Right kidney (tissue), 1 donor: Measurements from ENCODE around the gene ARHGEF16.
A peak's percentile ranks its signal among the peaks of the same experiment; 100 is the strongest.

Source experiments
- DNase-seq: peaks from one replicate; pipeline ENCODE4 v3.0.0-alpha.2; 2016

The ARHGEF16 gene

GRCh38 chr1:3519301-3519885, 64.9 kb downstream of the ARHGEF16 start:
- DNase-seq = no peak

- no peak for DNase-seq
These were observed 66.2 kb downstream of the ARHGEF16 start for GRCh38 chr1:3520419-3521378.

DNA sequence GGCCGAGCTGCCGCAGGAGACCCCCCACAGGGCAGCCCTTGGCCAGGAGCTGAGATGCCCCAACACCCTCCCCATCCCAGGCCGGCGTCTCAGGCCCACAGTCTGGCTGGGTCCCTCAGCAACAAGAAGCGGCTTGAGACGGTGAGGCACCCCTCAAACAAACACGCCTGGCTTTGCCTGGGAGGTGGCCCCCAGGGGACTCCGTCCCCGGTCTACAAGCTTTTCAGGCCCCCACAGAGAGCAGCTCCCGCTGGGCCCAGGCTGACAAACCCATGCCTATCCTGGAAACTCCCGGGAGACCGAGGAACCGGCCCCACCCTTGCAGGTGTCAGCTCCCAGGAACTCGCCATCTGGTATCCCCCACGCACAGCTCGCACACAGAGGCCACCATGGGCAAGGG, 67.0 kb downstream of the ARHGEF16 start:
- DNase-seq = no peak

GRCh38 chr1:3522112-3522511, 67.6 kb downstream of the ARHGEF16 start:
- DNase-seq = no peak

DNA sequence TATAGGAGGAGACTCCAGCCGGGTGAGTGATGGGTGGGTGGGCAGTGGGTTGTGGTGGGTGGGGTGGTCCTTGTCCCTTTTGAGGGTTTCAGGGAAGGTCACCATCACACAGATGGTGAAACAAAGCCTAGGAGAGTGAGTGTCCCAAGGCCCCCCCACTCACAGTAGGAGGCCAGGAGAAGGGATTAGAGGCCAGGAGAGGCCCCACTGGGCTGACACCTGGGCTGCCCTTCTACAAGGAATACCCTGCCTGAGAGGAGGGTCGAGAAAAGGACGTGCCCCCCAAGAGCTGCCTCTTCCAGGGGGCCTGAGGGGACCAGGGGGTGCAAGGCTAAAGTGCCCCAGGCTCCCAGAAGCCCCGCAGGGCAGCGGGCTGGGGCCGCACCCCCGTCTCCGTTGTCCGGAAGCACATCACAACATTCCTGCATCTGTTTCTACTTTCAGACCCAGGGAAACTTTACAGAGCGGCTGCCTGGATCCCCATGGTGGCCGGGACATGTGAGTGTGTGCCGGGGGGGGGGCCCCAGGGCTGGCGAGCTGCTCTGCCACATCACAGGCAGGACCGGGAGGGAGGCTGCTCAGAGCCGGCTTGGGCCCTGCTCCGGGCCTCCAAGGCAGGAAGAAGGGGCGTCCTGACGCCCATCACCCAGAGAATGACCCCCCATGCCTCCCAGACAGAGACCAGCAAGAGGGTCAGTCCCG, 68.2 kb downstream of the ARHGEF16 start:
- DNase-seq = no peak

DNA sequence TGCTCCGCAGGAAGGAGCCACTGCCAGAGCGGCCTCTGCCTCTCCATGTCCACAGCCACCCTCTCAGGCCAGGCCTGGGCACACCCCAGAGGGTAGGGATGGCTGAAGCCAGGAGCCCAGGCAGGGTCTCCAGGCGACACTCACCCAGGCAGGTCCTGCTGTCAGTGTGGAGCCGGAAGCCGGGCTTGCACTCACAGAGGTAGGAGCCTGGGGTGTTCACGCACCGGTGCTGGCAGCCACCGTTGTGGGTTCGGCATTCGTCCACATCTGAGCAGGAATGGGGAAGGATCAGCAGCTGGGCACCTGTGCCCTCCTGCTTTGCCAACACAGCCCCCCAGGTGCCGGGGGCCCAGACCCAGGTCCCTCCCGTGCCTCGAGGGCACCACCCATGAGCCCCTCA, 69.5 kb downstream of the ARHGEF16 start:
- DNase-seq = no peak

DNA sequence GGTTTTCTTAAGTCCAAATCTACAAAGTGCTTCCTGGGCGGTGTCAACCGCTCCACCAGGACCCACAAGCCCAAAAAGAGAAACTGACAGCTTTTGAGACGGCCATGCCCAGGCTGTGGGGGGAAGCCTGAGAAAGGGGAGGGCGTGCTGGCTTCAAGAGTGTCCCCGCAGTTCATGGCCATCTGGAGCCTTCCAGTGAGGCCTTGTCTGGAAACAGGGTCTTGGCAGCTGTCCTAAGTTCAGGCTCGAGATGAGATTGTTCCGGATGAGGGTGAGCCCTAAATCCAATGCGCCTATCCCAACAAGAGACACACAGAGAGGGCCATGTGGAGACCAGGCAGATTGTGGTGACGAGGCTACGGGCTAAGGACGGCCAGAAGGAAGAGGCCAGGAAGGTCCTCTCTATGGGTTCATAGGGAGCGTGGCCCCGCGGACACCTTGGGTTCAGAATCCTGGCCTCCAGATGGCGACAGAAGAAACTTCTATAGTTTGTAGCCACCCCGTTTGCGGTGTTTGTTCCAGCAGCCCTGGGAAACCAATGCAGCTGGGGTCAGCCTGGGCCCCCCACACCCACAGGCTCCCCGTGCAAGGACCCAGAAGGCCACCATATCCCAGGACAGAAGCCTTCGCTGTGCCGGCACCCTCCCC, 70.2 kb downstream of the ARHGEF16 start:
- DNase-seq = no peak

DNA sequence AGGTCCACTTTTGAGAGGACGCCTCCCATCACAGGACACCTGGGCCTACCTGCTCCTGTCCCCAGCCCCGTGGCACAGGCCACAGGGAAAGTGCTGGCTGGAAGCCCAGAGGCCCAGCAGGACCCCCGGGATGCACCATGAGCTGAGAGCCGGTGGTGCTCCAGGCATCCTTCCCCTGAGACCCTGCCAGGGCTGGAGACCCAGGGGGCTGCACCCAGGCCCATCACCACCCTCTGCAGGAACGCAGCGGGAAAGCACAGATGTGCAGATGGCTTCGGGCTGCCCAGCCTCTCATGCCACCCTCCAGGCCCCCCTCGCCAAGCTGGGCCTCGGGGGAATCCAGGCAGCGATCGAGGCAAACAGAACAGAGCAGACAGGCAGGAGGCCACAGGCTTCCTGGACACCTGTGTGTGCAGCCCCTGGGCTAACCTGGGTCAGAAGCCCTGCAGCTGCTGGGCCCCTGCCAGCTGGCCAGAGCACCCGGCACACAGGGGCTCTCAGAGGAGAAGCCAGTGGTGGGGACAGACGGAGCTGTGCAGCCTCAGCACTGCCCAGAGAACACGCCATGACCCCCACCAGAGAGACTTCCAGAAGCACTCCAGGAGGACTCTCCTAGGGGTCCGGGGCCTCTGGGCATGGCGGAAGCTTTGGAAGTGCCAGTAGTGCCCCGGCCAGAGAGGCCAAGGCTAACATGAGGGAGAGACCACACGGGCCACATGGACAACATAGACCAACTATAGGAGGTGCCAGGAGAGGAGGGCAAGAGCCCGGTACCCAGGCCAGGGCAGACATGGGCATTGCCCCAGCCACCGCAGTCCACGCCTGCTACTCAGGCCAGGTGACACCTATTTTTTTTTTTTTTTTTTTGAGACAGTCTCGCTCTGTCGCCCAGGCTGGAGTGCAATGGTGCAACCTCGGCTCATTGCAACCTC, 71.4 kb downstream of the ARHGEF16 start:
- DNase-seq = no peak

DNA sequence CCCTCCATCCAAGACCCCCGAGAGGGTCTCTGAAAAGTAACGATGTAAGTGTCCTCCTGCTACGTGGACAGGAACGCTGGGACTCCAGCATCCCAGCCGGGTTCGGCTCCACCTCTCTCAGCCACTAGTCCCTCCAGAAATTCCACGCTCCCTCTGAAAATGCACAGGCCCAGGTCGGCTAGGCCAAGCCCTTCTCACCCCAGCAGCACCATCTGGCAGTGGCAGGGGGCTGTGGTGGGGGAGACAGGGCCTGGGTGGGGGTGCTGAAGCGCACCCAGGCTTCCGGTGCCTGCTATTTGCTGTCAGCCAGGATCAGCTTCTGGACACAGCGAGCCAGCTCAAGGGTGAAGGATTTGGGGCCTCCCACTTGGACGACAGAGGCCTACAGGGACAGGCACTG, 73.3 kb downstream of the ARHGEF16 start:
- no peak for DNase-seq

GRCh38 chr1:3529099-3529729, 74.7 kb downstream of the ARHGEF16 start:
- DNase-seq = no peak

DNA sequence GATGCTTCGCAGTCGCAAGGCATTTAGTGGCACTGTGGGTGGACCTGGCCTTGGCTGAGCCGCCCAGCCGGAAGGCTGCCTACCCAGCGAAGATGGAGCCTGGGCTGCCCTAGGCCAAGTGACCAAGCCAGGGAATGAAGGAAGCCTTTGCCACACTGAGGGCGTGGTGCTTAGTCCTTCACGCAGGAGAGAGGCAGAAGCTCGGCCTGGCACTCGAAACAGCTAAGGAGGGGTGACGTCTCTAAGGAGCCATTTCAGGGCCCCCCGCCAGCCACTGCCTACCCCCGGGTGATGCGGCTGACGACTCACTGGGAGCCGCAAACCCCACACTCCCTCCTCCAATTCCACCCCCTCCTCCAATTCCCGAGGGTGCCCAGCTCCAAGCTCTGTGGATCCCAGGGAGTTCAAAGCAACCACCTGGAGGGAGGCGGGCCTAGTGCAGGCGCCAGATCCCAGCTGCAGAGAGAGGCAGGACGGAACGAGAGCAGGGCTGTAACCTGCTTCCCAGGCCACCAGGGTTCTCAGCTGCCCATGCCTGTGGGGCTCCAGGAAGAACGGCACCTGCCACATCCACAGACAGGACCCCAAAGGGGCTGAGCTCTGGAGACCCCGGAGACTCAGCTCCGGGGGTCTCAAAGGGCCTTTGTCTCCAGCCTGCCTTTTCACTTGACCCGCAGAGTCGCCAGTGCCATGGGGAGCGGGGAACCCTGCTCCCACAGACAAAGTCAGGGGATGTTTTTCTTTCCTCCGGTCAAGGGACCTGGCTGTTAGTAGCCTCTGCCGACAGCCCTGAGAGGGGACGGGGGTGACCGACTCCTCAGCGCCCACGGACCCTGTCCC, 75.8 kb downstream of the ARHGEF16 start:
- DNase-seq = peak; percentile 72
